SK-N-SH treated with all-trans-retinoic acid at 6 μM for 48 hours (cell line): ENCODE data around the gene CD63.

Experiments used
- ATAC-seq: fragments of 200-7000 bp; cut with Tn5 transposase; 3 replicates; pipeline ENCODE4 v1.9.1; 2020; ENCODE audit warnings: mild to moderate bottlenecking, moderate library complexity
- ARNTL ChIP-seq: fragments of 450-650 bp; formaldehyde crosslinking; IDR thresholded peaks from 2 replicates; pipeline ENCODE4 v1.5.0; 2020; ENCODE audit warnings: low read depth, mild to moderate bottlenecking, moderate library complexity, borderline replicate concordance
- BACH2 ChIP-seq: fragments of 250-450 bp; sonication (Bioruptor Pico); IDR thresholded peaks from 2 replicates; pipeline ENCODE4 v1.9.0; 2021; ENCODE audit warnings: mild to moderate bottlenecking, borderline replicate concordance
- CREB5 ChIP-seq: fragments of 250-450 bp; sonication (Bioruptor Pico); IDR thresholded peaks from 2 replicates; pipeline ENCODE4 v1.5.1; 2020; ENCODE audit warnings: low read depth, mild to moderate bottlenecking, moderate library complexity
- CSDC2 ChIP-seq: fragments of 250-450 bp; sonication (Bioruptor Pico); IDR thresholded peaks from 2 replicates; pipeline ENCODE4 v1.5.0; 2020; ENCODE audit warnings: mild to moderate bottlenecking, moderate library complexity
- CSRNP3 ChIP-seq: fragments of 250-450 bp; sonication (Bioruptor Pico); IDR thresholded peaks from 2 replicates; pipeline ENCODE4 v1.5.1; 2021; ENCODE audit warnings: mild to moderate bottlenecking, moderate library complexity
- ESRRG ChIP-seq: fragments of 250-450 bp; sonication (Bioruptor Pico); IDR thresholded peaks from 2 replicates; pipeline ENCODE4 v1.6.1; 2021; ENCODE audit warnings: mild to moderate bottlenecking
- GLIS3 ChIP-seq: fragments of 250-450 bp; sonication (Bioruptor Pico); IDR thresholded peaks from 2 replicates; pipeline ENCODE4 v1.5.0; 2020; ENCODE audit warnings: mild to moderate bottlenecking, moderate library complexity
- ISL1 ChIP-seq: fragments of 250-450 bp; sonication (Bioruptor Pico); IDR thresholded peaks from 2 replicates; pipeline ENCODE4 v2.1.2; 2022; ENCODE audit warnings: mild to moderate bottlenecking, moderate library complexity
- OSR1 ChIP-seq: fragments of 250-450 bp; sonication (Bioruptor Pico); IDR thresholded peaks from 2 replicates; pipeline ENCODE4 v1.8.0; 2022; ENCODE audit warnings: moderate library complexity, mild to moderate bottlenecking, inconsistent platforms
- PPARA ChIP-seq: fragments of 250-450 bp; sonication (Bioruptor Pico); IDR thresholded peaks from 2 replicates; pipeline ENCODE4 v1.5.0; 2020; ENCODE audit warnings: mild to moderate bottlenecking, borderline replicate concordance
- RARB ChIP-seq: fragments of 250-450 bp; sonication (Bioruptor Pico); IDR thresholded peaks from 2 replicates; pipeline ENCODE4 v1.8.0; 2021; ENCODE audit warnings: mild to moderate bottlenecking, moderate library complexity
- SNAI2 ChIP-seq: fragments of 250-450 bp; sonication (Bioruptor Pico); IDR thresholded peaks from 2 replicates; pipeline ENCODE4 v1.5.0; 2020; ENCODE audit warnings: mild to moderate bottlenecking, moderate library complexity
- TCF4 ChIP-seq: fragments of 250-450 bp; sonication (Bioruptor Pico); IDR thresholded peaks from 2 replicates; pipeline ENCODE4 v1.8.0; 2021; ENCODE audit warnings: mild to moderate bottlenecking, moderate library complexity, borderline replicate concordance
- TOX ChIP-seq: fragments of 250-450 bp; sonication (Bioruptor Pico); IDR thresholded peaks from 2 replicates; pipeline ENCODE4 v1.8.0; 2021; ENCODE audit warnings: mild to moderate bottlenecking, moderate library complexity, borderline replicate concordance
- ZC3H10 ChIP-seq: fragments of 250-450 bp; sonication (Bioruptor Pico); IDR thresholded peaks from 2 replicates; pipeline ENCODE4 v1.5.1; 2021; ENCODE audit warnings: mild to moderate bottlenecking, moderate library complexity
- ZFP3 ChIP-seq: fragments of 250-450 bp; sonication (Bioruptor Pico); IDR thresholded peaks from 2 replicates; pipeline ENCODE4 v1.5.0; 2020; ENCODE audit warnings: mild to moderate bottlenecking, moderate library complexity
- ZFP30 ChIP-seq: fragments of 450-650 bp; formaldehyde crosslinking; IDR thresholded peaks from 2 replicates; pipeline ENCODE4 v1.5.0; 2022; ENCODE audit warnings: mild to moderate bottlenecking, moderate library complexity
- ZNF565 ChIP-seq: fragments of 450-650 bp; formaldehyde crosslinking; conservative IDR thresholded peaks from 2 replicates; pipeline ENCODE4 v1.5.0; 2020; ENCODE audit warnings: low read depth, mild to moderate bottlenecking, moderate library complexity
- ZNF8 ChIP-seq: fragments of 450-650 bp; formaldehyde crosslinking; IDR thresholded peaks from 2 replicates; pipeline ENCODE4 v1.5.0; 2020; ENCODE audit warnings: mild to moderate bottlenecking, moderate library complexity
- TF ChIP-seq, protein P1 (sequence below): fragments of 250-450 bp; sonication (Bioruptor Pico); IDR thresholded peaks from 2 replicates; pipeline ENCODE4 v1.8.0; 2020; ENCODE audit warnings: mild to moderate bottlenecking, moderate library complexity, borderline replicate concordance
- TF ChIP-seq, protein P2 (sequence below): fragments of 250-450 bp; sonication (Bioruptor Pico); IDR thresholded peaks from 2 replicates; pipeline ENCODE4 v1.5.0; 2020; ENCODE audit warnings: mild to moderate bottlenecking, moderate library complexity

The CD63 gene

GRCh38 chr12:55720894-55721444 lies 7.8 kb downstream of the CD63 start:
- TF ChIP-seq GLIS3 (CRISPR knock-in tag) (no peak), ZFP3 (CRISPR knock-in tag) (0 out of 2 replicates have a peak, but pooled peaks have one; percentile 33), TCF4 (CRISPR knock-in tag) (peak; percentile 54; the same call in 1 of the 2 replicates), ZFP30 (CRISPR knock-in tag) (no peak)
- peak; percentile 81 for ATAC-seq

DNA sequence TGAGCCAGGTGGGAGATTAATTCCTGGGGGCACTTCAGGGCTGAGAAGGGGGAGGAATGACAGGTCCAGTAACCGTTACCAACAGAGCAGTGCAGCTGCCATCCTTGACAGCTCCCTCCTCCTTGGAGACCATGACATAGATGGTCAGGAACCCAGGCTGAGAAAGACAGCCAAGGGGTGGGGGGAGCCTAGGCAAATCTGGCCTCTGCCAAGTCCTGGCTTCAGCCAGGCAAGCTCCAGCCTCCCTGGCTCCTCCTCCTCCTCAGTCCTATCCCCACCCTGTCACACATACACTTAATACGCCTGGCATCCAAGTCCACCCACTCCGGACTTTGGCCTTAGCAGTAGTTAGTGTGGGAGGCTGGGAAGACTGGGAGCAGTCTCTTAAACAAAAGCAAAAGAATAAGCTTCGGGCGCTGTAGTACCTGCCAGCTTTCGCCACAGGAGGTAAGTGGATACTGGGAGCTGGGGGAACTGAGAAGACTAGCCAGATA lies 8.7 kb downstream of the CD63 start, which contains the start of gene RDH5:
RDH5 (plus strand) TSS at position 323 of the 494 bp plus-strand sequence. CDS start 792 bp downstream, outside the sequence.
- ATAC-seq = peak; percentile 1; the same call in 2 of the 3 replicates
- TF ChIP-seq, protein P1, sequence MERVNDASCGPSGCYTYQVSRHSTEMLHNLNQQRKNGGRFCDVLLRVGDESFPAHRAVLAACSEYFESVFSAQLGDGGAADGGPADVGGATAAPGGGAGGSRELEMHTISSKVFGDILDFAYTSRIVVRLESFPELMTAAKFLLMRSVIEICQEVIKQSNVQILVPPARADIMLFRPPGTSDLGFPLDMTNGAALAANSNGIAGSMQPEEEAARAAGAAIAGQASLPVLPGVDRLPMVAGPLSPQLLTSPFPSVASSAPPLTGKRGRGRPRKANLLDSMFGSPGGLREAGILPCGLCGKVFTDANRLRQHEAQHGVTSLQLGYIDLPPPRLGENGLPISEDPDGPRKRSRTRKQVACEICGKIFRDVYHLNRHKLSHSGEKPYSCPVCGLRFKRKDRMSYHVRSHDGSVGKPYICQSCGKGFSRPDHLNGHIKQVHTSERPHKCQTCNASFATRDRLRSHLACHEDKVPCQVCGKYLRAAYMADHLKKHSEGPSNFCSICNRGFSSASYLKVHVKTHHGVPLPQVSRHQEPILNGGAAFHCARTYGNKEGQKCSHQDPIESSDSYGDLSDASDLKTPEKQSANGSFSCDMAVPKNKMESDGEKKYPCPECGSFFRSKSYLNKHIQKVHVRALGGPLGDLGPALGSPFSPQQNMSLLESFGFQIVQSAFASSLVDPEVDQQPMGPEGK (CRISPR knock-in tag) = no peak
- TF ChIP-seq, protein P2, sequence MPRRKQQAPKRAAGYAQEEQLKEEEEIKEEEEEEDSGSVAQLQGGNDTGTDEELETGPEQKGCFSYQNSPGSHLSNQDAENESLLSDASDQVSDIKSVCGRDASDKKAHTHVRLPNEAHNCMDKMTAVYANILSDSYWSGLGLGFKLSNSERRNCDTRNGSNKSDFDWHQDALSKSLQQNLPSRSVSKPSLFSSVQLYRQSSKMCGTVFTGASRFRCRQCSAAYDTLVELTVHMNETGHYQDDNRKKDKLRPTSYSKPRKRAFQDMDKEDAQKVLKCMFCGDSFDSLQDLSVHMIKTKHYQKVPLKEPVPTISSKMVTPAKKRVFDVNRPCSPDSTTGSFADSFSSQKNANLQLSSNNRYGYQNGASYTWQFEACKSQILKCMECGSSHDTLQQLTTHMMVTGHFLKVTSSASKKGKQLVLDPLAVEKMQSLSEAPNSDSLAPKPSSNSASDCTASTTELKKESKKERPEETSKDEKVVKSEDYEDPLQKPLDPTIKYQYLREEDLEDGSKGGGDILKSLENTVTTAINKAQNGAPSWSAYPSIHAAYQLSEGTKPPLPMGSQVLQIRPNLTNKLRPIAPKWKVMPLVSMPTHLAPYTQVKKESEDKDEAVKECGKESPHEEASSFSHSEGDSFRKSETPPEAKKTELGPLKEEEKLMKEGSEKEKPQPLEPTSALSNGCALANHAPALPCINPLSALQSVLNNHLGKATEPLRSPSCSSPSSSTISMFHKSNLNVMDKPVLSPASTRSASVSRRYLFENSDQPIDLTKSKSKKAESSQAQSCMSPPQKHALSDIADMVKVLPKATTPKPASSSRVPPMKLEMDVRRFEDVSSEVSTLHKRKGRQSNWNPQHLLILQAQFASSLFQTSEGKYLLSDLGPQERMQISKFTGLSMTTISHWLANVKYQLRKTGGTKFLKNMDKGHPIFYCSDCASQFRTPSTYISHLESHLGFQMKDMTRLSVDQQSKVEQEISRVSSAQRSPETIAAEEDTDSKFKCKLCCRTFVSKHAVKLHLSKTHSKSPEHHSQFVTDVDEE (CRISPR knock-in tag) = no peak
- TF ChIP-seq ZNF565 (CRISPR knock-in tag) = no peak
- no peak for TF ChIP-seq PPARA (CRISPR knock-in tag)

DNA sequence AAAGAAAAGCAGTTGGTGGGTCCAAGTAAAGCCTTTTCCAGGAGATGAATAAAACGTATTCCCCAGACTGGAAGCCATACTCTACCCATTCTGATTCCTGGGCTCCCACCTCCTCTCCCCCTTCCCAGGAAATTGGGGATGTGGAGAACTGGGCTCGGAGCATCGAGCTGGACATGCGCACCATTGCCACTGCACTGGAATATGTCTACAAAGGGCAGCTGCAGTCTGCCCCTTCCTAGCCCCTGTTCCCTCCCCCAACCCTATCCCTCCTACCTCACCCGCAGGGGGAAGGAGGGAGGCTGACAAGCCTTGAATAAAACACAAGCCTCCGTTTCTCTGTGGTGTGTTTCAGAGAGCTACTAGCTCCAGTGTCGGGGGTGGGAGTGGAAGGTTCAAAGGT lies 9.4 kb downstream of the CD63 start:
- TF ChIP-seq ZNF8 (CRISPR knock-in tag) (no peak), ESRRG (no peak), CREB5 (CRISPR knock-in tag) (no peak), CSDC2 (CRISPR knock-in tag) (no peak), SNAI2 (CRISPR knock-in tag) (no peak), ZC3H10 (CRISPR knock-in tag) (no peak), TCF4 (CRISPR knock-in tag) (no peak), TOX (CRISPR knock-in tag) (no peak), CSRNP3 (CRISPR knock-in tag) (no peak)
- TF ChIP-seq, protein P1 (CRISPR knock-in tag) = no peak
- no peak for ATAC-seq

DNA sequence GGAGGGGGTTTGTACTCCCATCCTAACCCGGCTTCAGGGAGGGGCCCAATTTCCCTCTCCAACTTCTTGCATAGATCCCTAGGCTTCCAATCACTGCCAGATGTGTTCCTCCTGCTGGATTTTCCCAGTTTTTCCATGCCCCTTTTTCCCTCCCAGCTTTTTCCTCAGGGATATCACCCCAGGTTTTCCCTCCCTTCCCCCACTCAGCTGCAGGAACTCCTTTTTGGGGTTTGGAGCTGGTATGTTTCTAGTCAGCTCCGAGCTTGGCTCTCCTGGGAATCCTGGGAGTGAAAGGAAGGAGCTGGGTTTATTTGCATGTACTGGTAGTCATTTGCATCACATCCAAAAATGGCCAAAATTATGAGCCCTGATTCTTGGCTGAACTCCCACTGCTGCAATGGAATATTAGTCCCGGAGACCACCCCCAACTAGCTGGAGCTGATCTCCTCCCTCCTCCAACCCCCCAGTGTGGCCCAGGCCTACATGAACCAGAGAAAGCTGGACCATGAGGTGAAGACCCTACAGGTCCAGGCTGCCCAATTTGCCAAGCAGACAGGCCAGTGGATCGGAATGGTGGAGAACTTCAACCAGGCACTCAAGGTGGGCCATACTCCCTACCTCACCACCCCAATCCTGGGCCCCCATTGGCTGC lies 10.1 kb downstream of the CD63 start:
- no peak for ATAC-seq
- TF ChIP-seq ZNF565 (CRISPR knock-in tag) (no peak), PPARA (CRISPR knock-in tag) (no peak), ARNTL (CRISPR knock-in tag) (no peak), ZFP30 (CRISPR knock-in tag) (no peak), ISL1 (CRISPR knock-in tag) (no peak), CSDC2 (CRISPR knock-in tag) (no peak), OSR1 (CRISPR knock-in tag) (no peak), ZFP3 (CRISPR knock-in tag) (no peak), CREB5 (CRISPR knock-in tag) (no peak), TCF4 (CRISPR knock-in tag) (no peak), BACH2 (no peak), CSRNP3 (CRISPR knock-in tag) (no peak), TOX (CRISPR knock-in tag) (no peak), RARB (CRISPR knock-in tag) (no peak)
